Endothelial cell of umbilical vein (primary cell): ENCODE measurements around the gene FKBP8.

Source experiments
- JUN ChIP-seq: IDR thresholded peaks from 2 replicates; pipeline ENCODE4 v1.6.1; 2011; ENCODE audit warnings: borderline replicate concordance, low read depth; ENCODE audit not compliant: insufficient read length, insufficient read depth
- MAX ChIP-seq: IDR thresholded peaks from 2 replicates; pipeline ENCODE4 v1.6.1; 2011; ENCODE audit not compliant: insufficient read depth, insufficient read length
- POLR2A ChIP-seq: IDR thresholded peaks from 2 replicates; pipeline ENCODE4 v1.6.1; 2012; ENCODE audit warnings: low read depth, mild to moderate bottlenecking, control low read depth, low read length
- TF ChIP-seq, protein P1 (sequence below), 2 donors: IDR thresholded peaks; 1 replicate in 1 of 2; 2 replicates in 1 of 2; pipeline ENCODE4 v1.5.1; 2011; ENCODE audit warnings: low read length in 2 of 2, mild to moderate bottlenecking in 2 of 2, moderate library complexity in 2 of 2, control low read depth in 1 of 2, inconsistent platforms in 1 of 2, low read depth in 1 of 2; ENCODE audit not compliant: insufficient read depth in 1 of 2; ENCODE audit errors: extremely low read depth in 1 of 2

DNA sequence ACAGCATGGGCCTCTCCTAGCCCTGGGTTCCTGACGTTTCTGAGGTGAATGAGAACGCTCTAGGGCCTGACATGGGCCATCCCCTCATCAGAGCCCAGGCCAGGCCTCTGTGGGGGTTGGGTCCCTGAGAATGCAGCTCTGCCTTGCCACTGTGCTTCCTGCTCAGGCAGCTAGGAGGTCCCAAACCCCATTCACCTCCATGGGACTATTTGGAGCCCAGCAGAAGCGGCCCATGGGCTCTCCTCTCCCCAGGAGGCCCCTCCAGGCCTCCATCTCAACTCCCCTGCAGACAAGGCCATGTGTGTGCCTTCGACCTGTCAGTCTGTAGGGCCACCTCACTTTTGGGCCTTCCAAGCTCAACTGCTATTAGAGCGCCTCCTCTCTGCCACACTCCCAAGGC, 58.4 kb downstream of the FKBP8 start:
- TF ChIP-seq MAX, result no peak
- TF ChIP-seq, protein P1, sequence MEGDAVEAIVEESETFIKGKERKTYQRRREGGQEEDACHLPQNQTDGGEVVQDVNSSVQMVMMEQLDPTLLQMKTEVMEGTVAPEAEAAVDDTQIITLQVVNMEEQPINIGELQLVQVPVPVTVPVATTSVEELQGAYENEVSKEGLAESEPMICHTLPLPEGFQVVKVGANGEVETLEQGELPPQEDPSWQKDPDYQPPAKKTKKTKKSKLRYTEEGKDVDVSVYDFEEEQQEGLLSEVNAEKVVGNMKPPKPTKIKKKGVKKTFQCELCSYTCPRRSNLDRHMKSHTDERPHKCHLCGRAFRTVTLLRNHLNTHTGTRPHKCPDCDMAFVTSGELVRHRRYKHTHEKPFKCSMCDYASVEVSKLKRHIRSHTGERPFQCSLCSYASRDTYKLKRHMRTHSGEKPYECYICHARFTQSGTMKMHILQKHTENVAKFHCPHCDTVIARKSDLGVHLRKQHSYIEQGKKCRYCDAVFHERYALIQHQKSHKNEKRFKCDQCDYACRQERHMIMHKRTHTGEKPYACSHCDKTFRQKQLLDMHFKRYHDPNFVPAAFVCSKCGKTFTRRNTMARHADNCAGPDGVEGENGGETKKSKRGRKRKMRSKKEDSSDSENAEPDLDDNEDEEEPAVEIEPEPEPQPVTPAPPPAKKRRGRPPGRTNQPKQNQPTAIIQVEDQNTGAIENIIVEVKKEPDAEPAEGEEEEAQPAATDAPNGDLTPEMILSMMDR (IDR thresholded peaks at IDR 0.05; ENCODE audit: extremely low read depth in 1 of 2, insufficient read depth in 1 of 2, low read depth in 1 of 2, low read length in 2 of 2), result no peak
- TF ChIP-seq JUN, result no peak
- no peak for TF ChIP-seq POLR2A
